GM10248 (cell line): ENCODE measurements around the gene ACOXL.

Experiments used
- CTCF ChIA-PET: fragments of 300-600 bp; sonication (Branson Sonifier 250); formaldehyde crosslinking; extraction: SDS; loops from one replicate; lab custom pipeline; 2021; ENCODE audit warnings: antibody characterized with exemption; lab: Yijun Ruan, JAX
- POLR2A ChIA-PET: fragments of 350-650 bp; sonication (Branson Sonifier 250); formaldehyde crosslinking; extraction: SDS; loops from one replicate; lab custom pipeline; 2020; ENCODE audit warnings: antibody characterized with exemption; lab: Yijun Ruan, JAX
- DNase-seq: peaks from one replicate; pipeline ENCODE4 v3.0.0; 2012; ENCODE audit errors: extremely low spot score
- CTCF ChIP-seq: IDR thresholded peaks from 2 replicates; pipeline ENCODE4 v1.5.1; 2012; ENCODE audit warnings: mild to moderate bottlenecking, low read depth; ENCODE audit errors: extremely low read depth, missing control alignments, control extremely low read depth

Gene ACOXL

GRCh38 chr2:110865188-110865587 is 132.8 kb downstream of the ACOXL start:
- no peak for TF ChIP-seq CTCF
- POLR2A ChIA-PET = no interaction called here
- peak; percentile 77 for DNase-seq
- CTCF ChIA-PET = interaction anchor here (0.9 to 6.5 kb wide), 2 partner anchors 12 to 18 kb away, joined by 3 to 35 read pairs; no protein-coding TSS in a partner anchor

- TF ChIP-seq CTCF = no peak
- ChIA-PET CTCF (interaction anchor here (0.7 to 6.5 kb wide), 4 partner anchors 10 to 54 kb away, joined by 3 to 35 read pairs (median 3); no protein-coding TSS in a partner anchor), POLR2A (no interaction called here)
- DNase-seq = no peak
Observed at GRCh38 chr2:110866045-110866444, 133.7 kb downstream of the ACOXL start.

- DNase-seq = no peak
- POLR2A ChIA-PET = no interaction called here
- CTCF ChIA-PET = interaction anchor here (0.7 to 6.5 kb wide), 4 partner anchors 9 to 54 kb away, joined by 3 to 35 read pairs (median 6); no protein-coding TSS in a partner anchor
- TF ChIP-seq CTCF = no peak
Observed at GRCh38 chr2:110866466-110866865, 134.1 kb downstream of the ACOXL start.

GRCh38 chr2:110867078-110867477 is 134.7 kb downstream of the ACOXL start:
- no peak for TF ChIP-seq CTCF
- CTCF ChIA-PET = interaction anchor here (3.1 to 6.5 kb wide), 2 partner anchors 13 to 55 kb away, joined by 8 to 35 read pairs; no protein-coding TSS in a partner anchor
- no peak for DNase-seq
- POLR2A ChIA-PET = no interaction called here

GRCh38 chr2:110868971-110869370 is 136.6 kb downstream of the ACOXL start:
- ChIA-PET CTCF (interaction anchor here (1.0 to 3.1 kb wide), 4 partner anchors 9 to 57 kb away, joined by 3 to 8 read pairs (median 5); no protein-coding TSS in a partner anchor), POLR2A (no interaction called here)
- TF ChIP-seq CTCF = no peak
- no peak for DNase-seq

GRCh38 chr2:110869472-110870446 is 137.4 kb downstream of the ACOXL start:
- TF ChIP-seq CTCF = no peak
- DNase-seq = no peak
- CTCF ChIA-PET = interaction anchor here (1.5 to 3.1 kb wide), 2 partner anchors 9 to 57 kb away, joined by 3 to 8 read pairs; no protein-coding TSS in a partner anchor
- POLR2A ChIA-PET = no interaction called here
